CD4-positive, alpha-beta T cell treated with Interleukin-15 for 1 hour (primary cell): ENCODE data around the gene NAA11.
"Not testable (repeated sequence)": the region's sequence is repeated elsewhere in the genome, so short reads cannot be mapped to it uniquely, and the experiment has no call there.

Experiments used
- DNase-seq: peaks from one replicate; pipeline ENCODE4 v3.0.0-alpha.2; 2020

NAA11 gene

GRCh38 chr4:79306795-79307194 lies 19.1 kb downstream of the NAA11 start:
- no peak for DNase-seq

GRCh38 chr4:79300280-79300679 lies 25.6 kb downstream of the NAA11 start:
- no peak for DNase-seq

DNA sequence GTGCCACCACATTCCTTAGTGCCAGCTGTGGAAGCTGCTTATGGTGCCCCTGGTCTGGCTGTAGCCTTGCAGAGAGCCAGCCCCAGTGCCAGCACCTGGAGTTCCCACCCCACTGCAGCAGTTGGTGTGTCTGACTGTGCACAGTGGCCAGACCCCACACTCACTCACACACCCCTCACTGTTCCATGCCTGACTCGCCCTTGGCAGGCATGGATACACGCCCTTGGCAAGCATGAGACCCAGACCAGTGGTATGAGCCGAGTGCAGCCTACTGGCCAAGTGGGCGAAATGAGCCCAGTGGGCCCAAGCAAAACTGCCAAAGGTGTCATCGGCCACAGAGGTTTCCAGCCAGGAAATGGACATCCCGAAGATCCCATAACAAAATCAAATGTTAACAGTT lies 27.4 kb downstream of the NAA11 start:
- DNase-seq = no peak

DNA sequence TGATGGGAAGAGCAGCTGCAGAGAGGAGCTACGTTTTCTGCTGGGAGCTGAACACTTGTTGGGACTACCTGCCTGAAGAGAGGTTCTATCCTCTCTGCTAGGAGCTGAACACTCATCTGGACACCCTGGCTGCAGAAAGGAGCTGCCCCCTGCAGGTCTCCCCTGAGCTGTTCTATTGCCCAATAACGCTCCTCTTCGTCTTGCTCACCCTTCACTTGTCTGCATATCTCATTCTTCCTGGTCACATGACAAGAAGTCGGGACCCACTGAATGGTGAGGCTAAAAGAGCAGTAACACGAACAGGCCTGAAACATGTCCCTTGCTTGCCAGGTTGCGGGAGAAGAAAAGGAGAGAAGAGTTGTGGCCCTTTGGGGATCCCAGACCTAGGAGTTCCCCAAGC lies 27.8 kb downstream of the NAA11 start:
- no peak for DNase-seq

DNA sequence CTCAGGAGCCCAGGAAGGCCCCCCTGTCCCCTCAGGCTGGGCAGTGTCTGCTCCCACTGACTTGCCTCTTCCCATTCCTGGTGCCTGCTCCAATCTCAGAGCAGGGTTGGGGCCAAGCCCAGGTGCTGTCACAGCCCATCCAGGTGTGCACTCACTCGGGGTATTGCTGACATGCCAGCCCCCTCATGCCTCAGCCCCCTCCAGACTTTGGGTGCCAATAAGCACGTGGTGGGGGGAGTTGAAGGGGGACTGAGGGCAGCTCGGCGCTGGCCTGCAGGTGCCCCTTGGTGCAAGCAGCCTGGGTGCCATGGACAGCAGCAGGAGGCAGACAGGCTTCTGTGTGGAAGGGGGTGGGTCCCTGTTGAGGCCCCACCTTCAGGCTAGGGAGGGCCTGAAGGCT lies 28.4 kb downstream of the NAA11 start:
- DNase-seq = no peak

GRCh38 chr4:79296768-79297428 lies 29.0 kb downstream of the NAA11 start:
- no peak for DNase-seq

DNA sequence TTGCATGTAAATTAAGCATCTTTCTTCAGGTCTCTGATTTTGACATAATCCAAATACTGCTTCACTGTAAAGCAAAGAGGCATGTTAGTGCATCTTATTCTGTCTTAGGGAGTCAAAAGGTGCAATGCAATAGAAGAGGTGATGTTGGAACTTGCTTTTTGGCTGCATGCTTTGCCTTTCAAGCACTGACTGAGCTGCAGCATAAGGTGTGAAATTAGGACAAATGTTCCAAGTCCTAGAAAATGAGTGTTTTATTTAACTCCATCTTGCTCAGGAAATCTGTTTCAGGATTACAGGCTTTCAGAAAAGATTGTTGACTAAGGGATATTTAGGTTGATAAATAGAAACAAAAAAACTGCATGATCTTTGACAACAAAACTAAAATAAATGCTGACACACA lies 30.8 kb downstream of the NAA11 start:
- no peak for DNase-seq

- DNase-seq = no peak
These were observed 31.8 kb downstream of the NAA11 start for GRCh38 chr4:79294064-79294463.

DNA sequence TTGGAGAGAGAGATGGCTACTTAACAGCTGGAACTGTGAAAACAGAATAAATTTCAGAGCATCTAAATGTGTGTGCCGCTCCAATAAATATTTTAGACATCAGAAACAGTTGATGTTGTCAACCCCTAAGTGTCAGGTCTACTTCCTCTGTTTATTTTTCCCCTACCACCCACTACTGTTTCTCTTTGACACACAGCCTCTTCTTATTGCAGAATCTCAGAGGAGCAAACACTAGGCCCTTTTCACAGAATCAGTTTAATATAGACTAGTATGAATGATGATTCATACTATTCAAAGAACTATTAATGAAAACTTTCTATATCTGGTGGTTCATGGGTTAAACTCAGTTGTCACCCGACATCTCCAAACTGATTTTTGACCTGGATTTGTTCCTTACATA lies 33.9 kb downstream of the NAA11 start:
- no peak for DNase-seq

GRCh38 chr4:79290376-79290775 lies 35.5 kb downstream of the NAA11 start:
- DNase-seq = no peak

DNA sequence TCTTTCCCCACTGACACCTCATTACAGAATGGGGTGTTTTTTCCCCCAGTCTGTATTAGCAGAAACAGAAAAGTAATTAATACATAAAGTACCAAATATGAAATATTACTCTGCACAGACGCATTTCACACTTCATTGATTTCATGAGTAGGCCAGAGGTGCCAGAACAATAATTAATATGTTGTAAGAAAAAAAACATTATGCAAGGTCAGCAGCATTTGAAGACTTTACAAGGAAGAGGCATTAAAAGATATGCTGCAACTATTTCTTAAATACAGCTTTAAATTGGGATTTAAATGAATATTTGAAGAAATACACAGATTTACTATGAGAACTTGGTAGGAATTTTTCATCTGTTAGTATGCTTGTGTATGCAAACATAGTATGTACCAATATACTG lies 37.7 kb downstream of the NAA11 start:
- no peak for DNase-seq

GRCh38 chr4:79287718-79288117 lies 38.1 kb downstream of the NAA11 start:
- no peak for DNase-seq

- no peak for DNase-seq
These were observed 38.8 kb downstream of the NAA11 start for GRCh38 chr4:79287076-79287475.

GRCh38 chr4:79281566-79282359 lies 44.1 kb downstream of the NAA11 start:
- no peak for DNase-seq

GRCh38 chr4:79277467-79277866 lies 48.4 kb downstream of the NAA11 start:
- DNase-seq = not testable (repeated sequence)

DNA sequence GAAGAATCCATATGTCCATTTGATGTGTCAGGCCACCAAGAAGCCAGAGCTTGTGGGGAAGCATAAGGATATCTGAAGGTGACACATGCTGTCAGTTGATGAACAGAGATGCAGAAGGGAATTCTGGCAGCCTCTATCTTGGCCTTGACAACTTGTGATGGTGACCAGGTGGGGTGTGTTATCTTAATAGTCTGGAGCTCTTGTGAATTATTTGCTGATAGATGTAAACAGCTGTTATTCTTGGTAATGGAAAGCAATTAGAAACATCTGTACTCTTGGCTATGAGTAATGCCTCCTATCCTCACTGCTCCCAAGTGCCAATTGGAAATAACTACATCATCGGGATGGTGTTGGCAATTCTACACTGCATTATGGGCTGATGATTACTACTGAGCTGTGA lies 51.9 kb downstream of the NAA11 start:
- DNase-seq = no peak

DNA sequence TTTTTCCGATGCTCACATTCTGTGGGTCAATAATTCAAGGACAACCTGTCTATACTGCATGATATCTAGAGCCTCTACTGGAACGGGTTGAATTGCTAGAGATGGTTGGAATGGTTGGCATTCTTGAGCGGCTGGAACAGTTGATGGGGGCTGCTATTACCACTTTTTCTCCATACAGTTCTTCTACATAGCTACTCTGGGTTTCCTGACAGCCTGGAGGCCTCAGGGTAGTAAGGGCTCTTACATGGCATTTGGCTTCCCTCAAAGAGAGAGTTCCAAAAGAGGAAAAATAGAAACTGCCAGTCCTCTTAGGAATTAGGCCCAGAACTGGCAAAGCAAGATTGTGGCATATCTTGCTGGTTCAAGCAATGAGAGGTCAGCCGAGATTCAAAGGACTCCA lies 53.1 kb downstream of the NAA11 start:
- no peak for DNase-seq

GRCh38 chr4:79272126-79272525 lies 53.7 kb downstream of the NAA11 start:
- DNase-seq = no peak

DNA sequence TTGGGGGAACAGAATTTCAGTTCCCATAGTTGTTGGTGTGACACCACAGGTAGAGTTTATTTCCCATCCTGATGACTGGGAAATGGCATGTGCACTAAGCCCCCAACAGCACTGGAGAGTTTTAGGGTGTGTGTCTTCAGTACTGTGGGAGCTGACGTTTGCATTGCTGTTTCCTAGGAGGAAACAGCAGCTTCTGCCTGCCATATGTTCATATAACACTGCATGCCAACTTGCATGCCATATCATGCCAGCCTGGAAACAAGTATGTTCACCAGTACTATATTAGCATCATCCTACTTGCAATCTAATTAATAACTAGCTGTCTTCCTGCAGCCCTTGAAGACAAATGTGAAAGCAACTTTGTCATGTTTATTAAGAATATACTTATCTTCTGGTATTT lies 58.2 kb downstream of the NAA11 start:
- no peak for DNase-seq
